ENCODE results near the gene SNX27. TPM values are rescaled to one million over a fixed set of nuclear protein-coding genes. Genes with fewer than 3 reads are reported as not detected.
"Not testable (repeated sequence)": the region's sequence is repeated elsewhere in the genome, so short reads cannot be mapped to it uniquely, and the experiment has no call there.

The SNX27 gene
- total RNA-seq, 1 donor from 2014 or later: 33.1 TPM

DNA sequence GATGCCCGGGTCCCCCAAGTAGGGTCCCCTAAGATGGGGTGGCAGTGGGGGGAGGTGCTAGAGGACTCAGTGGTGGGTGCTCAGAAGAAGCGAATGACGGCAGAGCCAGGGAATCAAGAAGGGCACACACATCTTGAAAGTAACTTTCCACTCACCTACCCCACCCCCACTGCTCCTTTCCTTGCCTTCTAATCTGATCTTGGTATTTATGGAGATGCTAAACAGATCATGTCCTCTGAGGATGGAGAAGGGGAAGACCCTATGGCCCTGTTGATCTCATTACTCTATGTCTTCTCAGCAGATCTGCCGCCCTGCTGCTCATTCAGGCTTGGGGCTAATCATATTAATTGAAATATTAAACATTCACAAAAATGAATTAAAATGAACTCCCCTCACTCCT lies 106.8 kb downstream of the SNX27 start:
- Mint-ChIP-seq H3K4me3 (no peak overlapping the region), H3K27me3 (peaks cover 81% of the 10 kb centered on the region), H3K36me3 (ENCODE audit: low read depth) (no peaks in the 10 kb centered on the region), H3K9me3 (no peaks in the 10 kb centered on the region), H3K27ac (no peak overlapping the region), H3K4me1 (peaks cover 23% of the 10 kb centered on the region)
- intact Hi-C loops (cut with micrococcal nuclease): loop anchor here (1.0 kb wide), 1 partner anchor 118 kb away; no protein-coding TSS in a partner anchor
- no peak for DNase-seq

- intact Hi-C loops (cut with micrococcal nuclease): loop anchor here (5.0 kb wide), 1 partner anchor 278 kb away; no protein-coding TSS in a partner anchor
- Mint-ChIP-seq H3K4me3 (peak overlapping the region; percentile 0), H3K9me3 (no peaks in the 10 kb centered on the region), H3K27me3 (peaks cover 81% of the 10 kb centered on the region), H3K36me3 (ENCODE audit: low read depth) (no peaks in the 10 kb centered on the region), H3K4me1 (peaks cover 23% of the 10 kb centered on the region), H3K27ac (no peak overlapping the region)
- no peak for DNase-seq
Observed at GRCh38 chr1:151720125-151720524, 108.3 kb downstream of the SNX27 start.

GRCh38 chr1:151720554-151720953 lies 108.7 kb downstream of the SNX27 start:
- Mint-ChIP-seq H3K36me3 (ENCODE audit: low read depth) (no peaks in the 10 kb centered on the region), H3K9me3 (no peaks in the 10 kb centered on the region), H3K27me3 (peaks cover 78% of the 10 kb centered on the region), H3K4me1 (peaks cover 23% of the 10 kb centered on the region), H3K4me3 (peak overlapping the region; percentile 81), H3K27ac (no peak overlapping the region)
- peak; percentile 69 for DNase-seq
- intact Hi-C loops (cut with micrococcal nuclease): loop anchor here (5.0 kb wide), 1 partner anchor 278 kb away; no protein-coding TSS in a partner anchor

GRCh38 chr1:151720974-151721787 lies 109.3 kb downstream of the SNX27 start, which contains the start of gene RIIAD1:
Gene RIIAD1 (plus strand): TSS chr1:151721522. CDS start chr1:151721537, 15 bp downstream.
- intact Hi-C loops (cut with micrococcal nuclease): loop anchor here (1.0 to 5.0 kb wide), 2 partner anchors 69 to 279 kb away; partner anchors contain the start of gene TDRKH
- Mint-ChIP-seq H3K27ac (no peak within 1 kb of the TSS), H3K36me3 (ENCODE audit: low read depth) (no peaks in the 10 kb centered on the region), H3K27me3 (peaks cover 78% of the 10 kb centered on the region), H3K4me3 (peak within 1 kb of the TSS; percentile 85), H3K9me3 (no peaks in the 10 kb centered on the region), H3K4me1 (peaks cover 24% of the 10 kb centered on the region)
- peak; percentile 82 for DNase-seq

DNA sequence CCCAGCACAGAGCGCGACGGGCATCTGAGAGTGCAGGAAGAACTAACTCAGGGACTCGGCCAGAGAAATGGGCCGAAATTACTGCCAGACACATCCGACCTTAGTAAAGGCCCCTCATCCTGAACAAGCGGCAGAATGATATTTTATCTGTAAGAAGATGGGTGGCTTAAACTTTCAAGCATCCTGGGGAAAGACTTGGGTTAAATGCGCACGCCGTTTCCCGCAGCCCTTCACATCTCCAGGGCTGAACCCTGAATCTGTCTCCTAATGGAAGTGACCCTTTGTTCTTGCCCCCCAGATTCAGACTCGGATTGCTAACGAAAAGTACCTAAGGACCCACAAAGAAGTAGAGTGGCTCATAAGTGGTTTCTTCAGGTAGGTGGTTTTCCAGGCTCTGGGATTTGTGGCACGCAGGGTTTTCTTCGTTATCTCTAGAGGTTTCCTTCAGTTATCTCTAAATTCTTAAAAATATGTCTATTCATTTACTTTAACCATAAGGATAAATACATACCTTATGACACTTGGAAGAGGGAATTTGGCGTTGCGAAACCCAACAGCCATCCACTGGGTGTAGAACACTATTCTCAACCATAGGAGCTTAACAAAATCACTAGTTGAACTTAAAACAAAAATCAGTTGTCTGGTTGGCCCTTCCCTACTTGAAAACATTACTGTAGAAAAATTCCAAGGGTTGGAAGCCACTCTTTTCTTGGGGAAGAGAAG lies 110.1 kb downstream of the SNX27 start:
- Mint-ChIP-seq H3K27ac (no peak overlapping the region), H3K4me1 (peaks cover 20% of the 10 kb centered on the region), H3K36me3 (ENCODE audit: low read depth) (no peaks in the 10 kb centered on the region), H3K27me3 (peaks cover 79% of the 10 kb centered on the region), H3K9me3 (no peaks in the 10 kb centered on the region), H3K4me3 (peak overlapping the region; percentile 85)
- intact Hi-C loops (cut with micrococcal nuclease): loop anchor here (1.0 to 5.0 kb wide), 2 partner anchors 68 to 280 kb away; partner anchors contain the start of gene TDRKH
- DNase-seq: no peak

GRCh38 chr1:151723726-151724370 lies 112.0 kb downstream of the SNX27 start:
- H3K4me1 Mint-ChIP-seq: peaks cover 16% of the 10 kb centered on the region
- peaks cover 69% of the 10 kb centered on the region for H3K27me3 Mint-ChIP-seq
- H3K9me3 Mint-ChIP-seq: no peaks in the 10 kb centered on the region
- no peak overlapping the region for H3K27ac Mint-ChIP-seq
- intact Hi-C loops (cut with micrococcal nuclease): loop anchor here (5.0 kb wide), 1 partner anchor 282 kb away; no protein-coding TSS in a partner anchor
- no peaks in the 10 kb centered on the region for H3K36me3 Mint-ChIP-seq (ENCODE audit: low read depth)
- H3K4me3 Mint-ChIP-seq: no peak overlapping the region
- no peak for DNase-seq

GRCh38 chr1:151728151-151729054 lies 116.6 kb downstream of the SNX27 start:
- DNase-seq: no peak
- H3K4me1 Mint-ChIP-seq: peaks cover 2% of the 10 kb centered on the region
- H3K27me3 Mint-ChIP-seq: peaks cover 46% of the 10 kb centered on the region
- H3K4me3 Mint-ChIP-seq: no peak overlapping the region
- intact Hi-C loops (cut with micrococcal nuclease): no loop called here
- no peak overlapping the region for H3K27ac Mint-ChIP-seq
- H3K36me3 Mint-ChIP-seq (ENCODE audit: low read depth): no peaks in the 10 kb centered on the region
- no peaks in the 10 kb centered on the region for H3K9me3 Mint-ChIP-seq

- Mint-ChIP-seq H3K27me3 (peaks cover 36% of the 10 kb centered on the region), H3K4me1 (peaks cover 2% of the 10 kb centered on the region), H3K9me3 (no peaks in the 10 kb centered on the region), H3K36me3 (ENCODE audit: low read depth) (no peaks in the 10 kb centered on the region), H3K27ac (no peak overlapping the region), H3K4me3 (no peak overlapping the region)
- intact Hi-C loops (cut with micrococcal nuclease): no loop called here
- no peak for DNase-seq
Observed at GRCh38 chr1:151729157-151729965, 117.5 kb downstream of the SNX27 start.

DNA sequence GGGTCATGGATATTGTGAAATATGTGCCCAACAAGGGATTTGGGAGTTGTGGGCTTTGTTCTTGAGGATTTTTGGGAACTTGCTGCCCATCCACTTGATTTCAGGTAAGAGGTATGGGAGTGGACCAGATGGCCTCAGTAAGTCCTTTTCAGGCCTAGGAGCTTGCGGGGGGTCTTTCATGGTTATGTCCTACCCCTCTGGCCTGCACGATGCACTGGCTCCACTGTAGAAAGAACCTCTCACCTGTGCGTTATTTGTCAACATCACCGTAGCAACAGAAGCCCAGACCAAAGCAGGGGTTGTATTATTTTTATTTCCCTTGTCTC lies 118.1 kb downstream of the SNX27 start:
- no peak overlapping the region for H3K27ac Mint-ChIP-seq
- intact Hi-C loops (cut with micrococcal nuclease): no loop called here
- peaks cover 3% of the 10 kb centered on the region for H3K4me1 Mint-ChIP-seq
- H3K9me3 Mint-ChIP-seq: no peaks in the 10 kb centered on the region
- H3K36me3 Mint-ChIP-seq (ENCODE audit: low read depth): no peaks in the 10 kb centered on the region
- no peak overlapping the region for H3K4me3 Mint-ChIP-seq
- no peak for DNase-seq
- H3K27me3 Mint-ChIP-seq: peaks cover 35% of the 10 kb centered on the region

- no peak overlapping the region for H3K27ac Mint-ChIP-seq
- no peak overlapping the region for H3K4me3 Mint-ChIP-seq
- H3K4me1 Mint-ChIP-seq: peaks cover 3% of the 10 kb centered on the region
- peaks cover 19% of the 10 kb centered on the region for H3K27me3 Mint-ChIP-seq
- intact Hi-C loops (cut with micrococcal nuclease): no loop called here
- DNase-seq: no peak
- H3K36me3 Mint-ChIP-seq (ENCODE audit: low read depth): peaks cover 2% of the 10 kb centered on the region
- H3K9me3 Mint-ChIP-seq: peaks cover 3% of the 10 kb centered on the region
Observed at GRCh38 chr1:151733126-151733525, 121.3 kb downstream of the SNX27 start.

GRCh38 chr1:151733995-151734394 lies 122.1 kb downstream of the SNX27 start:
- not testable (repeated sequence) for H3K4me1 Mint-ChIP-seq; H3K9me3 Mint-ChIP-seq; H3K4me3 Mint-ChIP-seq; H3K27ac Mint-ChIP-seq; DNase-seq; H3K36me3 Mint-ChIP-seq (ENCODE audit: low read depth)
- intact Hi-C loops (cut with micrococcal nuclease): loop anchor here (2.0 kb wide), 1 partner anchor 139 kb away; no protein-coding TSS in a partner anchor
- peaks cover 14% of the 10 kb centered on the region for H3K27me3 Mint-ChIP-seq

GRCh38 chr1:151737026-151737425 lies 125.2 kb downstream of the SNX27 start:
- intact Hi-C loops (cut with micrococcal nuclease): no loop called here
- H3K27ac Mint-ChIP-seq: no peak overlapping the region
- H3K9me3 Mint-ChIP-seq: peaks cover 7% of the 10 kb centered on the region

More at GRCh38 chr1:151737026-151737425, 125.2 kb downstream of the SNX27 start:
- DNase-seq: no peak
- peaks cover 7% of the 10 kb centered on the region for H3K27me3 Mint-ChIP-seq
- no peak overlapping the region for H3K4me3 Mint-ChIP-seq
- peaks cover 2% of the 10 kb centered on the region for H3K36me3 Mint-ChIP-seq (ENCODE audit: low read depth)
- peaks cover 8% of the 10 kb centered on the region for H3K4me1 Mint-ChIP-seq

Measured in activated CD4-positive, alpha-beta T cell treated with anti-CD3 and anti-CD28 coated beads, Interleukin-2, amount 10 ng/mL, durations not matched to agents 24 days and 14 days (primary cell).